ENCODE measurements around the gene SPNS2.

DNA sequence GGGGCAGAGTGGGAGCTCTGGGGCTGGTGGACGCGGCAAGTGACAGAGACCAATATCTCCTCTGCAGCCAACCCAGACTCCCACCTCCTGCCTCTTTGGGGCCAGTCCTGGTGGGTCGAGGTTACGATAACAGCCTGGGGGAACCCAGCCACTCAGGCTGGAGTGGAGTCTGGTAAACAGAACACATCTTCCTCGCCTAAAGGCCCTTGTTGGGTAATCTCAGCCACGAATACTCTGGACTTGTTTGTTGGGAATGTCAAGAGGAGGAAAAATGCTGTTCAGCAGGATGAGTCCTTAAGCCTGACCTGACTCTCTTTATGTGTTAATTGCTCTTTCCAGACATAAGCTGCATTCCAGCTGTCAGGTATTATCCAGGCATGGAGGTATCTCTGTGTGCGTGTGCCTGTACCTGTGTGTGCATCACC, 8.0 kb upstream of the SPNS2 start:
- TF ChIP-seq, protein P1, sequence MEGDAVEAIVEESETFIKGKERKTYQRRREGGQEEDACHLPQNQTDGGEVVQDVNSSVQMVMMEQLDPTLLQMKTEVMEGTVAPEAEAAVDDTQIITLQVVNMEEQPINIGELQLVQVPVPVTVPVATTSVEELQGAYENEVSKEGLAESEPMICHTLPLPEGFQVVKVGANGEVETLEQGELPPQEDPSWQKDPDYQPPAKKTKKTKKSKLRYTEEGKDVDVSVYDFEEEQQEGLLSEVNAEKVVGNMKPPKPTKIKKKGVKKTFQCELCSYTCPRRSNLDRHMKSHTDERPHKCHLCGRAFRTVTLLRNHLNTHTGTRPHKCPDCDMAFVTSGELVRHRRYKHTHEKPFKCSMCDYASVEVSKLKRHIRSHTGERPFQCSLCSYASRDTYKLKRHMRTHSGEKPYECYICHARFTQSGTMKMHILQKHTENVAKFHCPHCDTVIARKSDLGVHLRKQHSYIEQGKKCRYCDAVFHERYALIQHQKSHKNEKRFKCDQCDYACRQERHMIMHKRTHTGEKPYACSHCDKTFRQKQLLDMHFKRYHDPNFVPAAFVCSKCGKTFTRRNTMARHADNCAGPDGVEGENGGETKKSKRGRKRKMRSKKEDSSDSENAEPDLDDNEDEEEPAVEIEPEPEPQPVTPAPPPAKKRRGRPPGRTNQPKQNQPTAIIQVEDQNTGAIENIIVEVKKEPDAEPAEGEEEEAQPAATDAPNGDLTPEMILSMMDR (IDR thresholded peaks at IDR 0.05), result no peak
- no peak for TF ChIP-seq EZH2 (IDR thresholded peaks at IDR 0.05; ENCODE audit: borderline replicate concordance, insufficient read depth, low read depth, low read length, poor library complexity, severe bottlenecking)

Measured in B cell (primary cell).